Measurements from ENCODE around the gene PTBP3.

DNA sequence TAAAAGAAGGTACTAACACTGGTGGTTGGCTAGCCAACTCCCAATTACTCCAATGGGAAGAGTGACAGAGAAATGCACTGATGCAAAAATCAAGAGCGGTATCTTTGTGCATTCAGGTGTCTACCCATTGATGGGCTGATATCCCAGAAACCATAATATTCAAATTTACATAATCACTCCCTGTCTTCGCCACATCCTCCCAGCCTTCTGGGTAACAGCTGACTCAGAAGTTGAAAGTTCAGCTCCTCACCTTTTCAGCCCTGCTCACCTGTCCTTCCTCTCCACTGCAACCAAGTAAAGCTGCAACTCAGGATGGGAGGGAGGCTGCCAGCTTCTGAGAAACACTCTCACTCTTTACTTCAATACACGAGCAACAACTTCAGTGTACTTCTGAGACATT lies 165.2 kb downstream of the PTBP3 start:
- TF ChIP-seq GATA3 (IDR thresholded peaks at IDR 0.05; ENCODE audit: low read depth, low read length) (no peak), GATA2 (IDR thresholded peaks at IDR 0.05; ENCODE audit: low read depth, low read length) (no peak)

All from SH-SY5Y (cell line).